ENCODE results near the gene SKI. TPM values are rescaled to one million over a fixed set of nuclear protein-coding genes. Genes with fewer than 3 reads are reported as not detected.

The SKI gene
- total and polyA plus RNA-seq, 2 of the 4 experiments (the other 2 are of a cell fraction) = 2.3 to 20.1 TPM

GRCh38 chr1:2303781-2304180, 75.7 kb downstream of the SKI start:
- Histone ChIP-seq H2BK20ac (ENCODE audit: low read depth, low read length) (no peak overlapping the region), H3K18ac (ENCODE audit: low read depth, low read length) (no peak overlapping the region), H3K9ac (ENCODE audit: low read depth, low read length) (no peak overlapping the region), H4K91ac (ENCODE audit: insufficient read depth, low read depth, low read length) (no peak overlapping the region), H3K9me1 (ENCODE audit: insufficient read depth, low read length) (peaks cover 2% of the 10 kb centered on the region), H2AFZ (replicated peaks; ENCODE audit: low read length, poor library complexity) (no peak overlapping the region), H2BK120ac (ENCODE audit: low read depth, low read length) (no peak overlapping the region), H3K4me2 (ENCODE audit: low read depth, low read length) (no peak overlapping the region), H3K23ac (ENCODE audit: low read depth, low read length) (no peak overlapping the region), H2BK15ac (ENCODE audit: low read depth, low read length) (no peak overlapping the region), H3K9me3 (ENCODE audit: control insufficient read depth, insufficient read depth, low read length) (no peaks in the 10 kb centered on the region), H2AK9ac (replicated peaks; ENCODE audit: low read depth, low read length, poor library complexity) (no peak overlapping the region), H3K4ac (ENCODE audit: low read depth, low read length) (no peak overlapping the region), H3K56ac (ENCODE audit: extremely low read depth, insufficient read depth, low read length) (no peak overlapping the region), H2AK5ac (ENCODE audit: low read depth, low read length) (no peak overlapping the region), H3K27me3 (ENCODE audit: control insufficient read depth, insufficient read depth, low read length) (no peaks in the 10 kb centered on the region), H2BK5ac (ENCODE audit: low read depth, low read length, poor library complexity, severe bottlenecking) (no peak overlapping the region), H4K20me1 (ENCODE audit: insufficient read depth, low read length) (peaks cover 57% of the 10 kb centered on the region), H3K27ac (ENCODE audit: insufficient read depth, low read length) (no peak overlapping the region), H4K8ac (ENCODE audit: low read depth in 2 of 2, low read length in 2 of 2) (no peak overlapping the region), H3K79me1 (ENCODE audit: low read depth in 1 of 2, low read length in 2 of 2) (peaks cover 5 to 67% of the 10 kb centered on the region in 2 experiments), H3K36me3 (ENCODE audit: control insufficient read depth, insufficient read depth, low read length) (peaks cover 56% of the 10 kb centered on the region), H3K4me1 (ENCODE audit: control insufficient read depth, insufficient read depth, low read length) (peaks cover 23% of the 10 kb centered on the region), H4K5ac (ENCODE audit: low read depth, low read length) (no peak overlapping the region), H3K14ac (replicated peaks; ENCODE audit: low read depth, low read length) (no peak overlapping the region), H3K4me3 (ENCODE audit: insufficient read depth, low read depth, low read length) (no peak overlapping the region)
- intact Hi-C loops (cut with micrococcal nuclease) = no loop called here
- dilution Hi-C loops (cut with HindIII; ENCODE audit: low sequenced_read_pairs, unreplicated experiment) = no loop called here
- TF ChIP-seq CHD1 (IDR thresholded peaks at IDR 0.05; ENCODE audit: low read depth, low read length) = no peak
- no peak for TF ChIP-seq CEBPB (IDR thresholded peaks at IDR 0.05; ENCODE audit: low read depth, low read length)
- TF ChIP-seq ELK1 (IDR thresholded peaks at IDR 0.05; ENCODE audit: borderline replicate concordance, low read depth, low read length) = no peak
- TF ChIP-seq SMC3 (IDR thresholded peaks at IDR 0.05; ENCODE audit: low read depth, low read length) = no peak
- no peak for TF ChIP-seq POLR2A (IDR thresholded peaks at IDR 0.05; ENCODE audit: low read depth, low read length)
- TF ChIP-seq USF2 (IDR thresholded peaks at IDR 0.05; ENCODE audit: low read depth, low read length) = no peak
- TF ChIP-seq RAD21 (IDR thresholded peaks at IDR 0.05; ENCODE audit: low read length) = no peak
- ChIA-PET CTCF (no interaction called here), POLR2A (ENCODE audit: unreplicated experiment) (no interaction called here)
- WGBS, 2 experiments (ENCODE audit: extremely low coverage in 2 of 2, insufficient read length in 1 of 2) = 100% methylated on average over 1 of the region's 26 CpGs; no CpG with 5 or more reads in 1 of the 2 experiments
- in situ Hi-C loops (cut with MboI; ENCODE audit: low sequenced_read_pairs) = no loop called here
- ATAC-seq (ENCODE audit: low read depth) (no peak), DNase-seq (no peak)
- BruUV-seq (replicated peaks) = no TSS peak
